ENCODE measurements around the gene MINDY4.

Gene MINDY4

DNA sequence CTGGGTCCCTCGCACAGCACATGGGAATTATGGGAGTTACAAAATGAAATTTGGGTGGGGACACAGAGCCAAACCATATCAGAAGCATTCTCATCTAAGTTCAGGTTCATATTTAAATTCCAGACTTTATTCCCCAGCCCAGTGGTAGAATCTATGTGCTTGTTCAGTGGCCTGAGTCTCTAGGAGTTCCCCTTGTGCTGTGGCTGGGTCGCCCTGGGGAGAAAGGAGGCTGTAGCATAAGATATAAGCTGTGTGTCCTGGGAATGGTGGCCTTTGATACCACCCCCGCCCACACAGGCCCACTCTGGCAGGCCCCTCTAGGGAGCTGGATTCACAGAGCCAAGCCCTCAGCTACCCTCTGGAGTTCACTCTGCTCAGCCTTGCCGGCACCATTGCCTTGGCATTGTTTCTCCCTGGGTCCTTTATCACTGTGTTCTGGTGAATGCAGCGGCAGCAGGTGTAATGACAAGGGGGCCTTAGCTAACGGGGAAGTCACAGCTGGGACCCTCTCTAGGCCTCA, 64.2 kb downstream of the MINDY4 start:
- no peak for DNase-seq (ENCODE audit: low read depth in 2 of 2)

DNA sequence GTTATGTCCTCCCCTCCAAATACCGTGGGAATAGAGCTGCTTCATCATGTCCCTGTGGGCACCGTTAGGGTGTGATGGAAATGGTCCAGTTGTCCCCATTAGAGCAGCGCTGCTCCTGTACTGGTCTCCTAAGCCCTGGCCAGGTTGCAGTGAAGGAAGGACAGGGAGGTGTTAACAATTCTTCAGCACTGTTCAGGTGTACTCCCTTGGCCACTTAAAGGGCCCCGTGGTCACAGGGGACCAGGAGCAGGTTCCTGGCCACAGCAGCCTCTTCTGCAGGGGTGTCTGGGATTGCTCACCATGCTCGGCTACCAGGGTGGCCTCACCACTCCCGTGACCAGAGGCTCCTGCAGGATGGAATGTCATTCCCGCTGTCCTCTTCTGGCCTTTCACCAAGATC, 65.8 kb downstream of the MINDY4 start:
- DNase-seq (ENCODE audit: low read depth in 2 of 2): no peak

DNA sequence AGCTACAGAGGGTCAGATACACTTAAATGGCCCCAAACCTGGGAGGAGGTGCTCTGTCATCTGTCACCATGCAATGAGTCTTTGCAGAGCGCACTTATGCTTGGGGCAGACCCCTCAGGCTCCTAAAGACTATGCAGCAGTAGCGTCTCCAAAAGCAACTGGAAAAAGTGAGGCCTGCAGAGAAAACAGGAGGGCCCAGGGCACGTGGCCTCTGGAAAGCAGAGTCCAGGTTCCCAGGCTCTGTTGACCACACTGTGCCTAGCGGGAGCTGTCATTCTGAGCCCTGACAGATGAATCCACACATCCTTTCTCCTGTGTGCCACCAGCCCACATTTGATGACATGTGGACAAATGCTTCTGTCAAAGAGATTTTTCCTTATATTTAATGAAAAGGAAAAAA, 66.4 kb downstream of the MINDY4 start:
- no peak for DNase-seq (ENCODE audit: low read depth in 2 of 2)

DNA sequence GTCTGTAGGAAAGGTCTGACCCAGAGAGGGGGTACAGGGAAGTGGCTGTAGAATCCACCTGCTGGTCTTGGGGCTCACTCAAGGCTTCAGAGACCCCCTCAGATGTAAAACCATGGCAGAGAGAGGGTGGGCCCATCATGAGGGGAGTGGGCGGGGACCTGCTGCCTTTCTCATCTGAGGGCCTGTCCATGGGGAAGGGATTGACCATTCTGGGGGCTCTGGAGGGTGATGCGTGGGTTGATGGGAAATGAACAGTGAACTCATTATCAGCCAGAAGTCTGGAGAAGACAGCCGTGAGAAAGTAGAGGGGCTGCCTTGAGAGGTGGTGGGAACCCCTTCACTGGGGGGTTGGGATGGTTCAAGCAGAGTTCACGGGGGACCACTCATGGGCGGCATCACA, 66.8 kb downstream of the MINDY4 start:
- DNase-seq (ENCODE audit: low read depth in 2 of 2): no peak

DNA sequence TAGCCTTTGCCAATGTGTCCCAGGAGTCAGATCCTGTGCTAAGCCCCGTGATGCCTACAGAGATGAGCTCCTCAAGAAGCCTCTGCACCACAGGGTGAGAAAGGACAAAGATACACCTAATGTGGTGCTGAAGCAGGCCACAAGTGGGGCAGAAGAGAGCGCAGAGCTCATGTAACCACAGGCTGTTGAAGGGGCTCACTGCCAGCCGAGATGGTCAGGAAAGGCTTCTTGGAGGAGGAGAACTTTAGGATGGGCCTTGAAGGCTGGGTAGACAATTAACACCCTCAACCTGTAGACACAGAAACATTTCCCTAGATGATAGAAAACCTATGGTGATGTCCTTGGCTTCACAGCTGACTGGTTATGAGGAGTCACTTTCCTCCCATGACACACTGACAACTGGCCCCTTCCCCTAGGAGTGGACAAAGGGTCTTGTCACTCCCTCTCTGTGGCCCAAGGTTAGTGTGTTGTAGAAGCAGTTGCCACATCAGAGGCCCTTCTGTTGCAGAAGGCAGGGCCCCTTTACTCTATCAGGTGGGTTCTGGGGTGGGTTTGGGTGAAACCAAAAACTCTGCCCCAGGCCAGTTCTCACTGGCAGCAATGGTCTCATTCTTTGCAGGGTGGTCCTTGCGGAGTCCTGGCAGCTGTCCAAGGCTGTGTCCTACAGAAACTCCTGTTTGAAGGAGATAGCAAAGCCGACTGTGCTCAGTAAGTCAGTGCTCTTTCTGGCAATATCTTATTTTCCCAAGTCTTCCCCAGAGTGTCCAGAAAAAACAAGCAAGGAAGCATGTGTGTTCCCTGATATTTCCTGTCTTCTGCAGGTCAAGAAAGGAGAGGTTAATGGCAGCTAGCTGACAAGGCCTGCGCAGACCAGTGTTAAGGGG, 69.2 kb downstream of the MINDY4 start:
- DNase-seq (ENCODE audit: low read depth in 2 of 2): no peak

DNA sequence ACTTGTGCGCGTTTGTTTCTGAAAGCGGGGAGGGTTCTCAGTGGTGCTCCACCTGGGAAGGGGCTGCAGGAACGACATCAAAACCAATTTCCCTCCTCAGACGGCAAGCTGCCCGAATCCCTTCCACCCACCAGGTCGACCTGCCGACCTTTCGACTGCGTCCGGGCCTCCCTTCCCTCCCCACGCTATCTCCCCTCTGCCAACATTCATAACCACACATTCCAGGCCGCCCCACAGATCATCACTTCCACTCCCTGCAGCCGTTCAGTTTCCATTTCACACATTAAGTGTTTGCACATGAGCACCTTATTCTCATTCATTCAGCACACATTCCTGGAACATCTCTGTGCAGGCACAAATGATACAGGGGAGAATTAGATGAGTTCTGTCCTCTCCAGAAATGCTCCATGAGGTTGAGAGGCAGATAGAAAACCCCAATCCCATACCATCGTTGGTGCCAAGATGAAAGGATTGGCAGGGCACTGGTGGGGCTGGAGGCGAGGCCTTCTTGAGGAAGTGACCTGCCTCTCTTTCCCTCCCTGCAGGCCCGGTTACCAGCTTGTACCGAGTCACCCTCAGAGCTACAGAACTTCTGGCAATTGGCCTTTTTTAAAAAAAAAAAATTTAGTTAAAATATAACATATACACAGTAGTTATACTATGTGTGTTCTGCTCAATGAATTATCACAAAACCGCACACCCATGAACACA, 70.0 kb downstream of the MINDY4 start:
- DNase-seq (ENCODE audit: low read depth in 2 of 2): no peak

DNA sequence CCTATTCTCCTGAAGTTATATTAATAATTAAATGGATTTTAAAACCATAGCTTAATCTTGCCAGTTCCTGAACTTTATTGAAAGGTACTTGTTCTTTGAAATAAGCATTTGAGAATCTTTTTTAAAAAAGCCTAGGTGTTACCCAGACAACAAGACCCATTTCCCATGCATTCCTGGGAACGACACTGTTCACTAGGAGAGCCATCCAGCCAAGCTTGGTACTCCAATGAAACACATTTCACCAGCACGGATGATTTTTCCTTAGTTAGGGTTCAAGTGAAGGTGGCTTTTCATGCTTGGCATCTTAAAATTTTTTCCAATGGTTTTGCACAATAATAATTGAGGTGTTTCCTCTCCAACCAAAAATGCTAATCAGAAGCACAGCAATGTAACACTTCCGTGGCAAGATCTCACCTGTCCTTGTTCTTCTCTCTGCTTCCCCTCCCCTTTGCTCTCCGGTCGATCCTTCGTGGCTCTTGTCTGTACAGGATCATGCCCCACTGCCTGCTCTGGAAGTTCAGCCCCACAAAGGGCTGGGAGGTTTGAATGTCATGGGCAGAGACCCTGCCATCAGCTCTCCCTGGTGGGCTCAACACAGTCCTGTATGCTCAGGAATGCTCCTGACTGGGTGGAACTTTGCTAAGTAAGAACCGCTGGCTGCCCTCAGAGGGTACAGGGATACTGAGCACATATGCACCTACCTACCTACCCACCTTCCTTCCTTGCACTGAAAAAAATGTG, 70.8 kb downstream of the MINDY4 start:
- no peak for DNase-seq (ENCODE audit: low read depth in 2 of 2)

DNA sequence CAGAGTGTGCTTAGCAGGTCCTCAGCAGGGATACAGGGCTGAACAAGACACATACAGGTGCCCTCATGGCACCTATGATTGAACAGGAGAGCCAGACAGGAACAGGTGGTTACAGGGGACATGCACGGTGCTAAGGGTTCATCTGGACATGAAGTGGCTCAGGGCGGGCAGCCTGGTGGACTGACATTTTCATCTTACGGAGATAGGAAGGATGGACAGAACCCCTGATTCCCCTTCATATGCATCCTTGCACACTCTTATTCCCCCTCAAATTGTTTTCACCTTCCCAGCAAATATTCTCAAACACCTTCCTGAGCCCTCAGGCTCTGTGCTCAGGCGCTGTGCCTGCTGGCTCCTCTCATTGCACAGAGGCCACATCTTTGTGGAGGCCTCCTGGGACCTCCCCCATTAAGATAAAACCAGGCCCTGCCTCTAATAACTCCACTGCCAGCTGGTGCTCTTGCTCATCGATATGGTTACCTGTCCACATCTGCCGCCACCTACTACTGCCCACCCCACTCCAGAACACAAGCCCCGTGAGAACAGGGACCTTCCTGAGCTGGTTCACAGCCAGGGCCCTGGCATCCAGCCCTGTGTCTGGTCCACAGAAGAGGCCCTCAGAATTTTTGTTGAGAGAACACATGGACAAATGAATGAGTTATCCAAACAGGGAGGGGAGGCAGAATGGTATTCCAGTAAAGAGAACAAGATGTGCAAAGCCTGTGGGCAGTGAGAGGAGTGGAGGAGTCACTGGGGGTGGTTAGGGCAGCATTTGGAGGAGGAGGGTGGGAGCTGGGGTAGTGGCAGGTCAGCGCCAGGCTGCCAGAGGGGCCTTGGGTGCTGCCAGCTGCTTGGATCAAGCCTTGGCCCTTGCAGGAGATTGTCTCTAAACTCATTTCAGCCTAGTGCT, 71.6 kb downstream of the MINDY4 start:
- no peak for DNase-seq (ENCODE audit: low read depth in 2 of 2)

DNA sequence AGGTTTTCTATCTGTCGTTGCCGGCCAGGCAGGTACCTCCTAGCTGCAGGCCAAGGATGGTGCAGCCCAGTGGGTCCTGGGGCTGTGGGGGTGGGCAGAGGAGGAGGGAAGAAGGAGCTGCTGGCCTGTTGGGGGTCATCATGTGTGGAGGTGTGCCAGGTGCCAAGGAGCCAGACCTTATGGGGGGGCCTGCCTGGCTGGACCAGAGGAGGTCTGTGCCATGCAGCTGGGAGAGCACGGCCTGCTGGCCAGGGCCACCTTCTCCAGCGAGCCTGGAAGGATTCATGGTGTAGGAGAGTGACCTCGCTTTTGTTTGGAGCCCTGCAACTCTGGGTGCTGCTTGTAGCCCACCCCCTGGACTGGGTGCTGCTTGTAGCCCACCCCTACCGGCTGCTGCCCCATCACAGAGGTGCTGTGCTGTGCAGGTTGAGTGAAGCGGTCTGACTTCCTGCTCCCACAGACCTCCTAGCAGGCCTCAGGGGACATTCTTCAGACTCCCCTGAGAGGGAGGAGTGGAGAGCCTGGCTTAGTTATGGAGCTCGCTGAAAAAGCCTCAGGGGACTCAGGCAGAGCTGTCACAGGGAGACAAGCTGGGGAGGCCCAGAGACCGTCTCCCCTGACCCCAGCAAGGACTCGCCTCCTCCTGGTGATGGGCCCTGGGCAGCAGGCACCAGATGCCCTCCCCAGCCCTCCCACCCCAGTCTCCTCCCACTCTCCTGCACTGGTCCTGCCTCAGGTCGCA, 72.7 kb downstream of the MINDY4 start:
- no peak for DNase-seq (ENCODE audit: low read depth in 2 of 2)

DNA sequence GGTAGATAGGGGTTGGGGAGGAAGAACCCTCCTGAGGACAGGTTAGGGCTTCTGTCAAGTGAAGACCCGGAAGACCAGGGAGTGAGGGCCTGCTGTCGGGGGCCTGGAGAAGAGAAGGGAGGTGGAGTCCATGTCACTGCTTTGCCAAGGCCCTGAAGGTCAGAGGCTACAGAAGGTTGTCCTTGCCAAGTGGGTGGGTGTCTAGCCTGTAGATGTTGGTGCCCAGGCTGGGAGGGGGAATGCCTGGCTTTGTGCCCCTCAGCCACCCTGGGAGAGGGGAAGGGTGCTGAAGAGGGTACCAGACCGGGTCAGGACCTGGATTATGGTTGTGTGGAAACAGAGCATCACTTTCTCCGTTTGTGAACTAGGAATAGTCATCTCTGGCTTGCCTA, 73.3 kb downstream of the MINDY4 start:
- no peak for DNase-seq (ENCODE audit: low read depth in 2 of 2)

DNA sequence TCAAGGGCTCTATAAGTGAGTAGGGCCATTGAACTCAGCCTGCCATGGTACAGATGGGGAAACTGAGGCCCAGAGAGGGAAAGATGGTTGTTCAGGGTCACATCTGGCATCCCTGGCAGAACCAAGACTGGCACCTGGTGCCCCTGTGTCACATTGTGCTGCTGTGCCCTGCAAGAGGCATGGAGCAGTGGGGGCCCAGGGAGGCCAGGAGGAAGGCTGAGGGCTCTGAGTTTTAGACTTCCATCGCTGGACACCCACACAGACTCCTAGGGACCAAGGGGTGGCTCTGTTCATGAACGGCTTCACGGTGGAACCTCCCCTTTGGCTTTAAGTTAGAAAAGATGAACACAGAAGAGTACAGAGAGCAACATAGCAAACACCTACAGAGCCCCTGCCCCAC, 73.7 kb downstream of the MINDY4 start:
- DNase-seq (ENCODE audit: low read depth in 2 of 2): no peak

DNA sequence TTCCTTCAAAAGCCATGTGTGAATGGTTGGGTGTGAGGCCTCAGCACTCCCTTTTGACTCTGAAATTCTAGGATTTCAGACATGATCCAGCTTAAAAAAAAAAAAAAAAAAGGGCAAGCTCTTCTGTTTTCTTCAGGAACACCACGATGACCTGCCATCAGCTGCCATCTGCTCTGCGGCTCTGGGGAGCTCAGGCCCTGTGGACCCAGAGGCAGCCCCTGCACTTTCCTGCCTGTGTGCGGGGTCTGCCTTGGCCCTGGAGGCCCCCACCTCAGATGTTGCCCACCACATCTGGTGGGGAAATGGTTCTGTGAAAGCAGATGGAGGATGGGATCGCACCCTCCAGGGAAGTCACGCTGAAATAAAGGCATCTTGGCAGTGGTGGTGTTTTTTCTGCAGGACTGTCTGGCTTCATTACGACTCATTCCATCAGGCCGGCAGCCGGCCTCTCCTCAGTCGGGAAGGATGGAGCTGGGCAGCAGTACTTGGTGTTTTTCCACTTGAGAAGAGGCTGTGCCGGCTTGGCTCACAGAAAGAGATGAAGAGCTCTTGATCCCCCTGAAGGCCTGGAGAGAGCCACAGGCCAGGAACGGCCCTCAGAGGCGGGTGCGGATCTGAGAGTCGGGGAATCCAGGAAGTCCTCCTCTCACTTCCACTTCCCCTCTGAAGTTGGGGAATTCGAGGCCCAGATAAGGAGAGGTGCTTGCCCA, 74.4 kb downstream of the MINDY4 start:
- no peak for DNase-seq (ENCODE audit: low read depth in 2 of 2)

DNA sequence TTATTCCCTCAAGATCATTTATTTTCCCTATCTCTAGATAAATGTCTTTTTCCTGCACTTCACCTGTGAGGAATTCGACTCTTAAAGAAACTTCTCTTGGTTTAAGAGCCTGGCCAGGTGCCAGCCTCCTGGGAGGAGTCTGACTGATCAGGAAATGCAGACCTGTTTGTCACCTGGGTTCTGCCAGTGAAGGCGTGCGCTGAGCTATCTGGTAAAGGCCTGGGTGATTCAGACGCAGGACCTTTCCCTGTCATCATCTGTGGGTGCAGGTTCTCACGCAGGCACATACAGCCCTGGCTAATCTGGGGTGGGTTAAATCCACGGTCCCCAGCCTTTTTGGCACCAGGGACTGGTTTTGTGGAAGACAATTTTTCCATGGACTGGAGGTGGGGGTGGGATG, 75.2 kb downstream of the MINDY4 start:
- DNase-seq (ENCODE audit: low read depth in 2 of 2): no peak

DNA sequence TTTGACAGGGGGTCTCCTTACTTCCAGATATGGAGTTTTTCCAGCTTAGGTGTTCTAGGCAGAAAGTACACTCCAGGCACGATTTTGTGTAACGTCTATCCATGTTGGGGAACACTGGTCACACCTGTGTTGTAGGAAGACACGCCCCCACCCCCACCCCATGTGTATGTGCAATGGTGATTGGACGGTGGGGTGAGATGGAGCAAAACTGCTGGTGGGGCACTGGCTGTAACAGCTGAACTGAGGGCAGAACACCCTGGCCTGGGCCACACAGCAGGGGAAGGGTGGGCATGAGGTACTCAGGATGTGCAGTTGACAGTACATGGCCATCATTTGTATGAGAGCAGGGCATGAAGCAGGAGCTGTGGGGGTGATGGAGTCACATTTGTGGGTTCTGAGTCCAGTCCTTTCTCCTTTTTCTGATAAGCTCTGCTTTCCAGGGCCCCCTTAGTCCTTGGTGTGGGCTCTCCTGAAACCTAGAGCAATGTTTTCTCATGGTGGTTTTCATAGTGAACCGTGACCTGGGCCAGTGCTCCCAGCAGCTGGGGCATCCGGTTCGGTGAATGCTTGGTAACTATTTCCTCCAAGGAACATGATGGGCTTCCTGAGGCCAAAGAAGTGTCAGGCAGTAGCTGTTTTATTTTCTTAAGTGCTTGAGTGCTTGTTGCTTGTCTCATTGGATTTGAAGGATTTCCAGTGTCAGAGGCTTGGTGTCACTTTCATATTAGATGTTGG, 77.1 kb downstream of the MINDY4 start:
- DNase-seq (ENCODE audit: low read depth in 2 of 2): no peak

DNA sequence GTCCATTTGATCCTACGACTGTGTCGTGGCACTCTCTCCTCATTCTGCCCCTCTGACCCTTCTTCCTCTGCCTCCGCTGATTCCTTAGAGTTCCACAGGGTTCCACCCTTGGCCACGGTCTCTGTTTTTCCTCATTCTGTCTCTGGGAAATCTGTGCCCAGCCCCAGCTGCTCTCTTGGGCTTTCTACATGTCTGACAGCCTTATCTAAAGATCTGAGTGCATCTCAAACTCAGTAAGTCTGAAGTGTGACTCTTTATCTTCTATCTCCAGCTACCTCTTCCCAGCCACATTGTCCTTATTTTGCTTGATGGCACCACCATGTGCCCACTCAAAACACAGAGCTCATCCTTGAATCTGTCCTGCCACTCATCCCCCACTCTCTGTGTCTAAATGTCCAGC, 78.3 kb downstream of the MINDY4 start:
- no peak for DNase-seq (ENCODE audit: low read depth in 2 of 2)

DNA sequence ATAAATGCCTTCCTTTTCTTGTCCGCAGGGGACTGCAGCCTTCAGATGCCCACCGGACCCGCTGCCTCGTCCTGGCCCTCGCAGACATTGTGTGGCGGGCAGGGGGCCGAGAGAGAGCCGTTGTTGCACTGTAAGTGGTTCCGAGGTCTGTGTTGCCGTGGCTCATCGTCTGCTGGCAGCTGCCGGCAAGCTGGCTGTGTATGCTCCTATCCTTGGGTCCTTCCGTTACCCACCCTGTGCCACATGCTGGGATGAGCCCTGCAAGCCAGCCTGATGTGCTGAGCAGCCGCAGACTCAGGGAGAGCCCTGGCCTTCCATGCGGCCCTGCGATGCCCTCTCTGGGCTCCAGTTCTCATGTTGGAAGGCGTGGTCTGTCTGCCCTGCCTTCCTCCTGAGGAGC, 79.2 kb downstream of the MINDY4 start:
- no peak for DNase-seq (ENCODE audit: low read depth in 2 of 2)

DNA sequence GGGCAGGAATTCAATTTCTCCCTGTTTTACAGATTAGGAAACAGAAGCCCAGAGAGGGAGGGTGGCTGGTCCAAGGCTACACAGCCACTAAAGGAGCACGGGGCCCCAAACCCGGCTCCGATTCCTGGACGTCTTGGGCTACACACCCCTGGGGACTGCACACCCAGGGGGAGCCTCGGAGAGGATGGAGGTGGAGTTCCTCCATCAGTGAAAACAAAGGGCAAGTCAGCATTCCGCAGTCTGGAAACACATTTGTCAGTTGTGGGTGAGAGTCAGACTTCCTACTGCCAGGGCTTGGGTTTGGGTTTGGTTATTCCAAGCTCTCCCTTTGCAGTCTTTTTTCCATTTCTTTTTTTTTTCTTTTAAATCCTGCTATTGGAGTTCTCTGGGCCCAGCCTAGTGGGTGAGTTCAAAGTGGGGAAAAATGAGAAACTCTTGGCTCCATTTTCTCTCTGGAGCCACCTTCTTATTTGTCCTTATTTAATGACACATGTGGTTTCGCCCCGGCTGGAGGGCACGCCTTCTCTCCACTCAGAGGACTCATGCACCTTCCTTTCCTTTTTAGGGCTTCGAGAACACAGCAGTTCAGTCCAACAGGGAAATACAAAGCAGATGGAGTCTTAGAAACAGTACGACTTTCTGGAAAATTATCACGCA, 80.6 kb downstream of the MINDY4 start:
- DNase-seq (ENCODE audit: low read depth in 2 of 2): no peak

DNA sequence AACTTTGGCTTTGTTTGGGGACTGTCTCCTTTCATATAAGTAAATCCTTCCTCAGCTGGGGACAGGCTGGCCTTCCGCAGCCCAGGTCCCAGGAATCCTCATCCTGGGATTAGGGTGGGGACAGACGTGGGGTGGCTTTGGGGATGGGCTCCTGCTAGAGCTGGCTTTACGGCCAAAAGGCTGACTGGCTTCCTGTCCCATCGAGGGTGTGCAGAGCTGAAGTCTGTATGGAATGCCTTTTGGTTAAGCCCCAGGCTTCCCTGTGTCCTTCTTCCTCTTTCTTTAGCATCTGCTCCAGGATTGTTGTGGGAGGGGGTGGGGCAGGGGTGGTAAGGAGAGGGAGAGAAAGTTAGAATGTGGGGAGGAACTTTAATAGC, 81.1 kb downstream of the MINDY4 start:
- DNase-seq (ENCODE audit: low read depth in 2 of 2): no peak
